HG03442 (cell line): Measurements from ENCODE around the gene CDCA4.

Source experiments
- ATAC-seq: cut with Tn5 transposase; IDR thresholded peaks from one replicate; pipeline ENCODE4 v1.9.1; 2021; ENCODE audit warnings: mild to moderate bottlenecking, moderate library complexity; ENCODE audit not compliant: unreplicated experiment

Gene CDCA4

DNA sequence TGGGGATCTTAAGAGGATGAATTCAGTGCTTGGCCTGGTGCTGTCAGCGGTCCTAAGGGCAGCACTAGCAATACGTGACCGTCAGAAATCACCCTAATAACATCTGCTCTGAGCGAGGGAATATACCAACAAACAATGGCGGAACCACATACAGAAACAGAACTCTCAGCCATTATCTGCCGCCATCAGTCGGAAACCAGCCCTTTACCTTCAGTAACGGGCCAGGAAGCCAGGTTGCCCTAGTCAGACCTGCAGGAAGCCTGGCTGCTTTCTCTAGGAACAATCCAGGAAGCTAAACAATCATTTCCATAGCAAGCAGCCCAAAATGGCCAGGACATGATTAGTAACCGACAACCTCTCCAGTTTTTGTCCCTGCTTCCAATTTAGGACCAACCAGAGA is 5.6 kb downstream of the CDCA4 start:
- no peak for ATAC-seq

DNA sequence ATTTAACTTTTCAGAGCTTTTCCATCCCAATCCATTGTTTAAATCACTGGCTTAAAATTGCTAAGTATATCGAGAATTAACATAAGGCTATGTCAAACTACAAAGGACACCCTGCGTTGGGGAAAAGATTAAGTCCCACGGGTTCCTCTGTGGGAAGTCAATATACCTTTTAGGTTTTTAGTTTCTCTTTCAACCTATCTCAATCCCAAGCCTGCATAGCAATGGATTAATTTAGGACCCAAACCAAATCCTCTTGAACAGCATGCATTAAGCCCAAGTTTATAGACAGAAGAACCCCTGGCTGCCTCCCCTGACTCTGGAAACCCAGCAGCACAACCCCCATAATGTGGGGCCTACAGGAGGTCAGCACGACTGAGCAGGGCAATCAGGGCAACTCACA is 6.3 kb downstream of the CDCA4 start:
- no peak for ATAC-seq

DNA sequence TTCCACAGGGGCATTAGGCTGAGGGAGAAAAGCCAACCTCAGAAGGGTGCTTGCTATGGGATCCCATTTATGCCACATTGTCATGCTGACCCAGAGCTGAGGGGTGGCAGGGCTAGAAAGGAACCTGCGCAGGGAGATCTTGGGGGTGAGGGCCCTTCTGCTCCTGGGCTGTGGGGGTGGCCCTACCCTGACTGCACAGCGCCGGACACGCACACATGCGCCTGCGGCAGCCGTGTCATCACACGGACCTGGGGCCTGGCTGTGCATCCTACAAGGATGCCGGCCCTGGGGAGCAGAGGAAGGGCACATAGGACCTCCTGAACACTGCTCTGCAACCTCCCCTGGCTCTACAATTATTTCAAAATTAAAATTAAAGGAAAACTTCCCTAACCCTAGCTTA is 6.9 kb downstream of the CDCA4 start:
- ATAC-seq: no peak

- ATAC-seq: no peak
Observed at GRCh38 chr14:105013150-105013785, 7.6 kb downstream of the CDCA4 start.

DNA sequence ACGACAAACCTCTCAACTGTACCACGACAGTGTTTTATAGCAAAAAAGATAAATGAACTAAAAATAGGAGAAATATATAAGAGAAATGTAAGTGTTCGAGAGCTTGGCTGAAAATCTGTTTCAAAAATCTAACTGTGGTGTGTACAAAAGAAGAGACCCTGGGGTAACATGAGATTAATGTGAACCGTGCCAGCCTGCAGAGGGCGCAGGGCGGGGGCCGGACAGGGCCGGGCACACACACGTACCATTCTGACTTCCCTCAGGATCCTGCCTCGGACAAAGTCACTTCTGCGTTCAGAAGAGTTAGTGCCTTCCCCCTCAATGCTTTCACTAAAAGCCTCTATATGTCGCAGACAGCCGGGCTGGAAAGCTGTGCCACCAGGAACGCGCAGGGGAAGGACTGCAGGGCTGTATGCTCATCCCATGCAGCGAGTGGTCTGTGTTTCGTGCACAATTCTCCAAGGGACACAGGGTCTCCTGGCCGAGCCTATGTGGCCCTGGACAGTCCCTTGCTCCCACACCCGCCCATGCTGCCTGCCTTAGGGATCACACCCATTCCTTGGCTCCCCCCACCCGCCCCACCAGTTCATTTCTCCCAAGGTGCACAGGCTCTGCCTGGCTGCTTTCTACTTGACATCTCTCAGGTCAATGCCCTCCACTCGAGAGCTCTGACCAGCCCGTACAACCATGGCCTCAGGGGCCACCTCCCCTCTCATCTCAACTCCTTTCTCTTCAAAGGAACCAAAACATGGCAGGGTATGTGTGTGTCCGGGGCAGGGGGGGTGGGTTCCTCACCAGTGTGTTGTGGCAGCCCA is 8.5 kb downstream of the CDCA4 start:
- no peak for ATAC-seq

DNA sequence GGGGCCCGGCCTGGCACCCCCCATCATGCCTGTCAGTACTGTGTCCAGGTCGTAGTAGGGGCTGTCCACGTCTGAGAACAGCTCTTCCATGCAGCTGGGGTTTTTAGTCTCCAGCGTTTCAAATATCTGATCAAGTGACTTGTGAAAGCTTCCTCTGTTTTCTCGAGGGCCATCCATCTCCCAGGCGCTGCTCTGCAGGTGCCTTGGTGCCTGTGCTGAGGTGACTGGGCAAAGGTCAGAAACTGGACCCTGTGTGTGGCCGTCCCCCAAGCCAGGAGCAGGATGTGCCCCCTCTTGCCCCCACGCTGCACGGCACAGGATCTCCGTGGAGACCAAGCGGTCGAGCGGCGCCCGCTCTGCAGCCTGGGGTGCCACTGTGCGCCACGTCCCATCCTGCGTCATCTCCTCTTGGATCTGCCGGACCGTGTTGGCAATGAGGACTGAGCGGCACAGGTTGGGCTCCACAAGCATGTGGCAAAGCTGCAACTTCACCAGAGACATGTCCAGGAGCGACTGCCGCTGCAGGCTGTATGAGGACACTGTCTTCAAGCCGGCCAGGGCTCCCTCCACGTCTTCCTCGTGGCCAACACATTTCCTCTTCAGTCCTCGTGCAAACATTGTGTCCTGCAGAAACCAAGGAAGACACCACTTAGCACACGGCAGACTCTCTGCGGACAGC is 9.4 kb downstream of the CDCA4 start:
- ATAC-seq: no peak

GRCh38 chr14:105010891-105011291 is 10.0 kb downstream of the CDCA4 start:
- ATAC-seq: no peak

DNA sequence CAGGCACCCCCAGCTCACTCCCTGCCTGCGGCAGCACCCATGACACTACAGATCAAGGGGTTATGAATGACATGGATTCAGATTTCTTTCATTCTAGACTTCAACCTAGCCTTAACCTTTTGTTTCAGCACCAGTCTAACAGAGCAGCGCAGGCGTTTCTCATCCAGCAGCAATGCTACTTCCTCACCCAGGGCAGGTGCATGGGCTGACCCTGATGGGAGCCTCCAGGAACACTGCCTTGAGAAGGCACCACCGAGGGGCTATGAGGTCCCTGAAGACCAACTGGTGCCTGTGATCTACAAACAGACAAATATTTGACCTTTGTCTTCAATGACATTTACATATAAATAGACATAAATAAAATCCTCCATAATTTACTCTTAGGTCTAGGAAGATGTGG is 10.8 kb downstream of the CDCA4 start:
- ATAC-seq: no peak

DNA sequence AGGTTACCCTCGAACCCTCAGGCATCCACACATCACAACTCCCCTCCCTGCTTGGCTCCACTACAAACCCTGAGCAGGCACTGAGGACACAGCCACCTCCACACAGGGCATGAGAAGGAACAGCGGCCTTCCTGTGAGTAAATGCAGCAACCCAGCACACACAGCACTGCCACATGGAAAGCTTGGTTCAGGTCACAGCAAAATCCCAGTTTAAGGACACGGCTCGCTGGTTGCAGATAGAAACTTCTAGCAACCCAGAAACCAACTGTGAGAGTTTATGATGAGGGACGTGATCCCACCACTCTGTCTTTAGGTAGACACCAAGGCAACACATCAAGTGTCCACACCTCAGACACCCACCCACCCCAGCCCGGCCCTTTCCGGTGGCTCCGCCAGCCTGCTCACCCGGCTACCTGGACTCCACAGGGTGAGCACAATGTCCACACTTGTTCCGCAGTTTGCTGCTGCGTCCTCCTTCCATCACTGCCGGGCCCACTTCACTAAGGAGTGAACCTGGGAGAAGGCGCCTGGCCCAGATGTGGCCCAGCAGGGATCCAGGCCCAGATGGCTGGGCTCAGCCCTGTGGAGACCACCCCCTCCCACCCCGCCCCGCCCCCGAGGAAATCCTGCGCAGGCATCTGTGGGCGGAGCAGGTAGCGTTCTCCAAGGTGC is 13.2 kb downstream of the CDCA4 start:
- ATAC-seq: no peak

- ATAC-seq: no peak
Observed at GRCh38 chr14:105006831-105007592, 13.9 kb downstream of the CDCA4 start.

- no peak for ATAC-seq
Observed at GRCh38 chr14:105005929-105006830, 14.7 kb downstream of the CDCA4 start.

GRCh38 chr14:105005329-105005928 is 15.5 kb downstream of the CDCA4 start:
- ATAC-seq: no peak

- ATAC-seq: no peak
Observed at GRCh38 chr14:104999361-104999760, 21.5 kb downstream of the CDCA4 start.

DNA sequence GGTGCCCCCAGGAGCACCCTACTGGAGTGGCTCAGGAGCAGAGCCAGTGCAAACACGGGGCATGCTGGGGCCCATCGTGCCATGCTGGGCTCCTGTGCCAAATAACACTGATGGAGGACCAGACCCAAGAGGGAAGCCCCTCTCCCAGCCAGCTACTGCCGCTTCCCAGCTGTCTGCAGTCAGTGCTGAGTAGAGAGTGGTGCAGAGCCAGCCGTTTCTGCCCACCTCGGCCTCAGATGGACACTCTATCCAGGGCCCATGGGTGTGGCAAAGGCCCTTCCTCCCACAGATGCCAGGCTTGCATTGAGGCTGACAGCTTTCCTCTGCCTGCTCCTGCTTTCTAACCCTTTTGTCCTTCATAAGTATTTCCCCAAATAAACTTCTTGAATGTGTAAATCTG is 22.1 kb downstream of the CDCA4 start:
- ATAC-seq: no peak

DNA sequence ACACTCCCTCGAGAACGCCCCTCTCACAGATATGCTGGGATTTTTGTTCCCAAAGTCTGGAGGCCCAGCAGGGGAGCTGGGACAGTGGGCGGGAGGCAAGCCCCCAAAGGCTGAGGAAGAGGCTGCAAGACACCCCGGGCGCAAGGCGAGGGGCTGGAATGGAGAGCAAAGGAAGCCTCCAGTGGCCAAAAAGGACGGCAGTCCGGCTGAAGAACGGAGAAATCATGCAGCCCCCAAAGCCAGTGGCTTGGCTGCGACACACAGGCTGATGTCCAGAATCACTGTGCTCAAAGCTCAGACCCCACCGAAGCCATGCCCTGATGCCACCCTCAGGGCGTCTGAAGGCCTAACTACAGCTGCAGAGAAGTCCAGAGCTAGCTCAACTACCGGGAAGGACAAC is 24.4 kb downstream of the CDCA4 start:
- no peak for ATAC-seq

DNA sequence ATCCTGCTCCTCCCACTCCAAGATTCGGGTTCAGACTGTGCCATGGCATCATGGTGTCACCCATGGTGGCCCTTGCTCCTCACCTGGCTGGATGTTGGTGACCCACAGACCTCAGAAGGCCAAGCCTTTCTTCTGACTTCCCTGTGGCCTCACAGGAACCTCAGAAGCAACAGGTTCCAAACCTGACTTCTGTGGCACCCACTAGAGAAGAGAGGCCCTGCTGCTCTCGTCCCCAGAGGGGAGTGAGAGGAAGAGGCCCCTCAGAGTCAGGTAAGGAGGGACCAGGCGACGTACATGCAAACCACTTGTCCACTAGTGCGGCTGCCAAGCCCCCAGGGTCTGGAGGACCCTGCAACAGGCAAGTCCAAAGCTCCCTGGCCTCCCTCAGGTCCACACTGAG is 24.9 kb downstream of the CDCA4 start:
- ATAC-seq: no peak

- ATAC-seq: no peak
Observed at GRCh38 chr14:104994978-104995377, 25.9 kb downstream of the CDCA4 start.

DNA sequence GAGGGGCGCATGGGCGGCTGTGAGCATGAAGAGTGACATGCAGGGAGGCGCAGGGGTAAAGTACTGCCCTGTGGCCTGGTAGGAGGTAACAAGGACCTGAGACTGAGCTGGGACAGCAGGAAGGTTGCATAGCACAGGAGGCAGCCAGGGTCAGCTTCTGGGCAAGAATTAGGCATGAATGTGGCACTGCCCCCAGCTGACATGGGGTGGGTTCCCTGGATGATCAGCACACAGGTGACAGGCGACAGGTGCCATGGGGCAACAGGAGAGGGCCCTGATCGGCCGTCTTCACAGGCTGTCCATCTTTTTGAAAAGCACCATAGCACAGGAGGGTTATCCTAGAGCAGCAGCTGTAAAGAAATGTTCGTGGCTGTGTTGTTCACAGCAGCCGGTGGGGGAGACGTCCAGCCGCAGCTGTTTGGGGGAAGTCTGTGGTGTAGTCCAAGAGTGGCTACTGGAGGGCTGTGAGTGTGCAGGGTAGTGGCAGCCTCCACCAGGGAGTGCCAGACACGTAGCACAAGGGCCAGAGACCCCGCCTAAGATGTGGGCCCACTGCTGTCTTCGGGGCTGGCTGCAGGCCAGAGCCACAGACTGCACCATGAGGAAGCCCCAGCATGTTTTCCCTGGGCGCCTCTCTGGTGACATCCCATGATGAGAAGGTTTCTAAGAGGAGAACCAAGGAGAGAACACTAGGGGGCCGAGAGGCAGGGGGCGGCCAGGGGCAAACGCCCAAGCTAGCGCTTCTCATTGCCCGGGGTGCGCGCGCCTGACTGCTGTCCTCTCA is 26.9 kb downstream of the CDCA4 start:
- ATAC-seq: no peak

DNA sequence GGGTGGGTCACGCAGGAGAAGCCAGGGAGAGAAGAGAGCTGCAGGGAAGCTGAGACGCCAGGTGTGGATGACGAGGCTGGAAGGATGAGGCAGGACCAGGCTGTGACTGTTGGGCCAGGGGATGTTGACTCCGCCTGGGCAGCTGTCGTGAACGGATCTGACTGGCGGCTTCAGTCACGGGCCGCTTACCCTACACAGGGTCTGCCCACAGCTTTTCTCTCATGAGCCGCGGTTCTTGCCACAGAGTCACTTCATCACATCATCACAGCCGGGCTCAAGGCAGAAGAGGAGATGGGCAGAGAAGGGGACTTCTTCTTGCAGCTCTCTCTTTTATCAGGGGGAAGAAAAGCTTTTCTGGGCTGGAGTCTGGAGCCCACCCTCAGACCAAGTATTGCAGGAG is 27.6 kb downstream of the CDCA4 start:
- no peak for ATAC-seq
